ENCODE results near the gene AQP1.

AQP1 gene

GRCh38 chr7:30911561-30911969 lies at the start of gene AQP1:
TSS of gene AQP1 (plus strand) at chr7:30911853. CDS start at chr7:30911910, 57 bp downstream.
- FAIRE-seq, result no peak

GRCh38 chr7:30862995-30863705 lies 48.5 kb upstream of the AQP1 start:
- no peak for FAIRE-seq

- no peak for FAIRE-seq
Measured at GRCh38 chr7:30863706-30864035, 48.0 kb upstream of the AQP1 start.

- FAIRE-seq, result no peak
Measured at GRCh38 chr7:30864101-30864500, 47.6 kb upstream of the AQP1 start.

GRCh38 chr7:30865076-30865475 lies 46.6 kb upstream of the AQP1 start:
- FAIRE-seq, result no peak

- FAIRE-seq, result no peak
Measured at GRCh38 chr7:30865821-30866220, 45.8 kb upstream of the AQP1 start.

- no peak for FAIRE-seq
Measured at GRCh38 chr7:30866939-30867338, 44.7 kb upstream of the AQP1 start.

GRCh38 chr7:30867483-30867882 lies 44.2 kb upstream of the AQP1 start:
- FAIRE-seq, result no peak

GRCh38 chr7:30869794-30870611 lies 41.6 kb upstream of the AQP1 start:
- FAIRE-seq, result no peak

GRCh38 chr7:30870821-30871518 lies 40.7 kb upstream of the AQP1 start:
- FAIRE-seq, result no peak

- FAIRE-seq, result no peak
Measured at GRCh38 chr7:30871655-30872054, 40.0 kb upstream of the AQP1 start.

GRCh38 chr7:30873207-30873606 lies 38.4 kb upstream of the AQP1 start:
- FAIRE-seq, result no peak

- FAIRE-seq, result no peak
Measured at GRCh38 chr7:30873656-30874055, 38.0 kb upstream of the AQP1 start.

GRCh38 chr7:30874656-30875302 lies 36.9 kb upstream of the AQP1 start:
- FAIRE-seq, result no peak

GRCh38 chr7:30877015-30877769 lies 34.5 kb upstream of the AQP1 start:
- FAIRE-seq, result no peak

- no peak for FAIRE-seq
Measured at GRCh38 chr7:30877993-30878392, 33.7 kb upstream of the AQP1 start.

- no peak for FAIRE-seq
Measured at GRCh38 chr7:30879139-30880124, 32.2 kb upstream of the AQP1 start.

- no peak for FAIRE-seq
Measured at GRCh38 chr7:30880125-30880720, 31.4 kb upstream of the AQP1 start.

GRCh38 chr7:30880941-30881340 lies 30.7 kb upstream of the AQP1 start:
- FAIRE-seq, result no peak

- no peak for FAIRE-seq
Measured at GRCh38 chr7:30881448-30881847, 30.2 kb upstream of the AQP1 start.

- no peak for FAIRE-seq
Measured at GRCh38 chr7:30884881-30885280, 26.8 kb upstream of the AQP1 start.

All from A204.1 (cell line).